Nephron progenitor cell (in vitro differentiated cells): Measurements from ENCODE around the gene C19orf25.

Experiments used
- DNase-seq: peaks from one replicate; pipeline ENCODE4 v3.0.0; 2021
- H3K27ac Mint-ChIP-seq: 2 replicates; pipeline ENCODE4 v1.8.0; 2021; ENCODE audit warnings: mild to moderate bottlenecking, moderate library complexity, mixed read lengths
- H3K27me3 Mint-ChIP-seq: 2 replicates; pipeline ENCODE4 v1.8.0; 2021; ENCODE audit warnings: mild to moderate bottlenecking, low read depth, mixed read lengths; ENCODE audit not compliant: poor library complexity
- H3K36me3 Mint-ChIP-seq: 2 replicates; pipeline ENCODE4 v1.8.0; 2021; ENCODE audit warnings: low read depth, mixed read lengths
- H3K4me1 Mint-ChIP-seq: 2 replicates; pipeline ENCODE4 v1.8.0; 2021; ENCODE audit warnings: mixed read lengths
- H3K4me3 Mint-ChIP-seq: 2 replicates; pipeline ENCODE4 v1.8.0; 2021; ENCODE audit warnings: mild to moderate bottlenecking, moderate library complexity, mixed read lengths
- H3K9me3 Mint-ChIP-seq: 2 replicates; pipeline ENCODE4 v1.8.0; 2021; ENCODE audit warnings: mild to moderate bottlenecking, moderate library complexity, mixed read lengths
- TF ChIP-seq, protein P1 (sequence below): fragments of 200-600 bp; sonication (generic); IDR thresholded peaks from 2 replicates; pipeline ENCODE4 v1.5.0; 2021; ENCODE audit warnings: antibody characterized with exemption

C19orf25 gene

DNA sequence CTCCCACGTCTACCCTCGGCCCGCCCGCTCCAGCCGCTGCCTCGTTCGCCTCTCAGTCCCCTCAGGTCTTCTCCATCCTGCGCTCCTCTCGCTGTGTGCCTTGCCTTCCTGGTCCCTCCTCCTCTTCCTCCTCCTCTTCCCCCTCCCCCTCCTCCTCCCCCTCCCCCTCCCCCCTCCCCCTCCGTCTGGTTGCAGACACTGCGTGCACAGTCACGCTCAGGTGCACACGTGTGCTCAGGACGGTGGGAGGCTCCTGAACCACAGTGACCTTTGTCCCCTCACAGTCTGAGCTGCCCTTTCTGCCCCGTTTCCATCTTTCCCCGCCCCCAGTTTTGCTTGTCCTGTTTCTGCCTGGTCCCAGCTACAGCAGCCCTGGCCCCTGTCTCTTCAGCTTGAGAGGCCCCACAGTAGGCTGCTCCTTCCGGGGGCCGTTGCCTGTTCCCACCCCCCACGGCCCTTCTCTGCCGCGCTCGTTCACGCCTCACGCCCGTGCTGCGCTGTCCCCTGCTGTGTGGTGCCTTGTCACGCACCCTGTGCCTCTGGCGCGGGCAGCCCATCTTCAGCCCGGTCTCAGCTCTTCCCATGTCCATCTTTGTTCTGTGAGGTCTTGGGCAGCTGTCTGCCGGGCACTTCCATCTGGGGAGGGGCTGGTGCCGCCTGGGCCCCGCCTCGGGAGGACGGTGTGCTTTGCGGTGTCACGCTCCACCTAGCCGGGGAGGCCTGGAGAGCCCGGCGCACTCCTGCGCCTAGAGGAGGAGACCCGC lies 54.6 kb downstream of the C19orf25 start:
- H3K27me3 Mint-ChIP-seq = no peaks in the 10 kb centered on the region
- H3K9me3 Mint-ChIP-seq = no peaks in the 10 kb centered on the region
- TF ChIP-seq, protein P1, sequence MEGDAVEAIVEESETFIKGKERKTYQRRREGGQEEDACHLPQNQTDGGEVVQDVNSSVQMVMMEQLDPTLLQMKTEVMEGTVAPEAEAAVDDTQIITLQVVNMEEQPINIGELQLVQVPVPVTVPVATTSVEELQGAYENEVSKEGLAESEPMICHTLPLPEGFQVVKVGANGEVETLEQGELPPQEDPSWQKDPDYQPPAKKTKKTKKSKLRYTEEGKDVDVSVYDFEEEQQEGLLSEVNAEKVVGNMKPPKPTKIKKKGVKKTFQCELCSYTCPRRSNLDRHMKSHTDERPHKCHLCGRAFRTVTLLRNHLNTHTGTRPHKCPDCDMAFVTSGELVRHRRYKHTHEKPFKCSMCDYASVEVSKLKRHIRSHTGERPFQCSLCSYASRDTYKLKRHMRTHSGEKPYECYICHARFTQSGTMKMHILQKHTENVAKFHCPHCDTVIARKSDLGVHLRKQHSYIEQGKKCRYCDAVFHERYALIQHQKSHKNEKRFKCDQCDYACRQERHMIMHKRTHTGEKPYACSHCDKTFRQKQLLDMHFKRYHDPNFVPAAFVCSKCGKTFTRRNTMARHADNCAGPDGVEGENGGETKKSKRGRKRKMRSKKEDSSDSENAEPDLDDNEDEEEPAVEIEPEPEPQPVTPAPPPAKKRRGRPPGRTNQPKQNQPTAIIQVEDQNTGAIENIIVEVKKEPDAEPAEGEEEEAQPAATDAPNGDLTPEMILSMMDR = no peak
- DNase-seq = peak; percentile 59
- peak overlapping the region; percentile 67 for H3K4me3 Mint-ChIP-seq
- peaks cover 68% of the 10 kb centered on the region for H3K4me1 Mint-ChIP-seq
- H3K36me3 Mint-ChIP-seq = peaks cover 31% of the 10 kb centered on the region
- H3K27ac Mint-ChIP-seq = peak overlapping the region; percentile 92

GRCh38 chr19:1423436-1424191 lies 55.4 kb downstream of the C19orf25 start:
- TF ChIP-seq, protein P1 = no peak
- Mint-ChIP-seq H3K27ac (peak overlapping the region; percentile 92), H3K4me3 (peak overlapping the region; percentile 63), H3K9me3 (no peaks in the 10 kb centered on the region), H3K27me3 (no peaks in the 10 kb centered on the region), H3K36me3 (peaks cover 34% of the 10 kb centered on the region), H3K4me1 (peaks cover 71% of the 10 kb centered on the region)
- DNase-seq = no peak
